ENCODE measurements around the gene SEPTIN8.
"Not testable (repeated sequence)": the region's sequence is repeated elsewhere in the genome, so short reads cannot be mapped to it uniquely, and the experiment has no call there.

Gene SEPTIN8

DNA sequence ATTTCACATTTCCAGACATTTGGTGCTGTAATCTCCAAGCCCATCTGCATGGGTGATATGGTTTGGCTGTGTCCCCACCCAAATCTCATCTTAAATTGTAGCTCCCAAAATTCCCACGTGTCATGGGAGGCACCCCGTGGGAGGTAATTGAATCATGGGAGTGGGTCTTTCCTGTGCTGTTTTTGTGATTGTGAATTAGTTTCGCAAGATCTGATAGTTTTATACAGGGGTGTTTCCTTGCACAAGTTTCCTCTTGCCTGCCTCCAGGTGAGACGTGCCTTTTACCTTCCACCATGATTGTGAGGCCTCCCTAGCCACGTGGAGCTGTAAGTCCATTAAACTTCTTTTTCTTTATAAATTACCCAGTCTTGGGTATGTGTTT lies 25.6 kb upstream of the SEPTIN8 start:
- H3K4me3 ChIP-seq (replicated peaks; ENCODE audit: insufficient read depth, low read length); DNase-seq (ENCODE audit: low read depth in 1 of 2, low spot score in 1 of 2); H3K27ac ChIP-seq (replicated peaks); H3K27me3 ChIP-seq (ENCODE audit: insufficient read depth, poor library complexity, severe bottlenecking): not testable (repeated sequence)

- no peak for DNase-seq (ENCODE audit: low read depth in 1 of 2, low spot score in 1 of 2)
- Histone ChIP-seq H3K27me3 (ENCODE audit: insufficient read depth, poor library complexity, severe bottlenecking) (no peaks in the 10 kb centered on the region), H3K27ac (replicated peaks) (no peak overlapping the region), H3K4me3 (replicated peaks; ENCODE audit: insufficient read depth, low read length) (no peak overlapping the region)
- no peak for TF ChIP-seq SPI1 (IDR thresholded peaks at IDR 0.05; ENCODE audit: borderline replicate concordance, low read depth)
- no peak for TF ChIP-seq POLR2AphosphoS5 (IDR thresholded peaks at IDR 0.05; ENCODE audit: low read depth)
- no peak for TF ChIP-seq CTCF (IDR thresholded peaks at IDR 0.05; ENCODE audit: insufficient read depth, low read length)
- no peak for TF ChIP-seq GABPA (IDR thresholded peaks at IDR 0.05; ENCODE audit: low read depth)
- TF ChIP-seq REST (IDR thresholded peaks at IDR 0.05; ENCODE audit: insufficient replicate concordance, low read depth) = no peak
These were observed 25.1 kb upstream of the SEPTIN8 start for GRCh38 chr5:132802044-132802684.

DNA sequence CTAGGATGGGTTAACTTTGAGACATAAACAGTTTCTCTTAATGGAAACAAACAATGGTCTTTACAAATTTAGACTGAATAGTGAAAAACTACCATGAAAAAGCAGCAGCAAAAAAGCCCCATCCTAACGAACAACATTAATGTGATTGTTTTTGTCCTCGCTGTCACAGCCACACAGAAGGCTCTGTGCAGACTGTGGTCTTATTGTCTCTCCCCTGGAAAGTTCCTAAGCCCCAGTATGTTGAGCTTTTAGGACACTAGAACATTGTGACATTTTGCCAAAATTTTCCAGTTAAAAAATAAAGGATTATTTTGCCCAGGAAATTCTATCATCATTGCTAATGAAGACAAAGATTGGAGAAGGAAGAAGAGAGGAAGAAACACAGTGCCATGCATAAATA lies 23.5 kb upstream of the SEPTIN8 start:
- no peak for DNase-seq (ENCODE audit: low read depth in 1 of 2, low spot score in 1 of 2)
- Histone ChIP-seq H3K4me3 (replicated peaks; ENCODE audit: insufficient read depth, low read length) (no peak overlapping the region), H3K27me3 (ENCODE audit: insufficient read depth, poor library complexity, severe bottlenecking) (no peaks in the 10 kb centered on the region), H3K27ac (replicated peaks) (no peak overlapping the region)
- TF ChIP-seq POLR2AphosphoS5 (IDR thresholded peaks at IDR 0.05; ENCODE audit: low read depth) = no peak
- no peak for TF ChIP-seq CTCF (IDR thresholded peaks at IDR 0.05; ENCODE audit: insufficient read depth, low read length)
- TF ChIP-seq REST (IDR thresholded peaks at IDR 0.05; ENCODE audit: insufficient replicate concordance, low read depth) = no peak
- TF ChIP-seq SPI1 (IDR thresholded peaks at IDR 0.05; ENCODE audit: borderline replicate concordance, low read depth) = no peak

DNA sequence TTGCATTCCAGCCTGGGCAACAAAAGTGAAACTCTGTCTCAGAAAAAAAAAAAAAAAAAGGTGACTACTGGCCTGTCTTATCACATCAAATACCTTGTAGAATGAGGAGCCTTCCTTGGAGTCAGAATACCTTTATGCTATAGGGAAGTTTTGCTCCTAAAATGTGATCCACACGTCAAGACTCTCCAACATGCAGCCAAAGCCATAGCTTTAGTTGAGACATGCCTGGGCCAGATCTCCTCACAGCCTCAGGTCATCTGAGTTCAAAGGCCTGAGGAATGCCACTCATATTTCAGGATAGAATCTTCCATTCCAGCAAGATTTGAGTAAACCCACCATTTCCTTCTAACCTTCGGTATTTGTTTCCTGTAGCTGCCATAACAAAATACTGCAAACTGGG lies 22.4 kb upstream of the SEPTIN8 start:
- no peak for DNase-seq (ENCODE audit: low read depth in 1 of 2, low spot score in 1 of 2)
- no peaks in the 10 kb centered on the region for H3K27me3 ChIP-seq (ENCODE audit: insufficient read depth, poor library complexity, severe bottlenecking)
- TF ChIP-seq POLR2AphosphoS5 (IDR thresholded peaks at IDR 0.05; ENCODE audit: low read depth) = no peak
- no peak for TF ChIP-seq SPI1 (IDR thresholded peaks at IDR 0.05; ENCODE audit: borderline replicate concordance, low read depth)
- TF ChIP-seq GABPA (IDR thresholded peaks at IDR 0.05; ENCODE audit: low read depth) = no peak
- no peak for TF ChIP-seq CTCF (IDR thresholded peaks at IDR 0.05; ENCODE audit: insufficient read depth, low read length)
- TF ChIP-seq REST (IDR thresholded peaks at IDR 0.05; ENCODE audit: insufficient replicate concordance, low read depth) = no peak
- H3K27ac ChIP-seq (replicated peaks) = no peak overlapping the region
- H3K4me3 ChIP-seq (replicated peaks; ENCODE audit: insufficient read depth, low read length) = no peak overlapping the region
